DND-41 (cell line): ENCODE data around the gene MROH2A.

Experiments used
- ATAC-seq: fragments of 200-7000 bp; cut with Tn5 transposase; 3 replicates; pipeline ENCODE4 v1.9.1; 2021; ENCODE audit warnings: low read depth; ENCODE audit not compliant: insufficient read depth
- DNase-seq: peaks from one replicate; pipeline ENCODE4 v3.0.0-alpha.2; 2020
- H2AFZ ChIP-seq: 2 replicates; pipeline ENCODE4 v1.6.0; 2012; ENCODE audit warnings: low read depth, low read length
- H3K27ac ChIP-seq: 2 replicates; pipeline ENCODE4 v1.5.1; 2012; ENCODE audit warnings: low read length, inconsistent platforms
- H3K27me3 ChIP-seq: fragments of 200-600 bp; sonication (generic); 2 replicates; pipeline ENCODE4 v1.6.0; 2012; ENCODE audit warnings: low read length, mild to moderate bottlenecking, inconsistent platforms; ENCODE audit not compliant: insufficient read depth, poor library complexity
- H3K36me3 ChIP-seq: 2 replicates; pipeline ENCODE4 v1.5.1; 2012; ENCODE audit warnings: low read length, inconsistent platforms; ENCODE audit not compliant: insufficient read depth
- H3K4me1 ChIP-seq: 2 replicates; pipeline ENCODE4 v1.5.1; 2012; ENCODE audit warnings: mild to moderate bottlenecking, low read length; ENCODE audit not compliant: insufficient read depth
- H3K4me2 ChIP-seq: 2 replicates; pipeline ENCODE4 v1.6.0; 2012; ENCODE audit warnings: mild to moderate bottlenecking, moderate library complexity, low read length, inconsistent platforms; ENCODE audit not compliant: insufficient read depth
- H3K4me3 ChIP-seq, 2 experiments: fragments of 200-600 bp in 1 of 2; shearing (Covaris generic) in 1 of 2; 2 replicates each; pipeline ENCODE4 v1.5.1; 2012 to 2016; ENCODE audit warnings: inconsistent platforms in 2 of 2, low read length in 2 of 2, mild to moderate bottlenecking in 2 of 2, low read depth in 1 of 2, moderate library complexity in 1 of 2
- H3K79me2 ChIP-seq: 2 replicates; pipeline ENCODE4 v1.6.0; 2012; ENCODE audit warnings: low read length, inconsistent platforms; ENCODE audit not compliant: insufficient read depth
- H3K9ac ChIP-seq: 2 replicates; pipeline ENCODE4 v1.6.0; 2012; ENCODE audit warnings: low read depth, mild to moderate bottlenecking, inconsistent platforms, low read length, moderate library complexity
- H3K9me3 ChIP-seq: 2 replicates; pipeline ENCODE4 v1.5.1; 2012; ENCODE audit warnings: low read length, moderate library complexity, mild to moderate bottlenecking, inconsistent platforms; ENCODE audit not compliant: insufficient read depth, severe bottlenecking
- H4K20me1 ChIP-seq: 2 replicates; pipeline ENCODE4 v1.6.0; 2012; ENCODE audit warnings: low read length; ENCODE audit not compliant: insufficient read depth
- CTCF ChIP-seq: IDR thresholded peaks from 2 replicates; pipeline ENCODE4 v1.5.1; 2012; ENCODE audit warnings: borderline replicate concordance, low read length, moderate library complexity, mild to moderate bottlenecking; ENCODE audit not compliant: poor library complexity, severe bottlenecking; ENCODE audit errors: extremely low read depth
- EZH2 ChIP-seq: IDR thresholded peaks from 3 replicates; pipeline ENCODE4 v1.6.1; 2012; ENCODE audit warnings: borderline replicate concordance, low read depth, mild to moderate bottlenecking, moderate library complexity, low read length, inconsistent platforms; ENCODE audit not compliant: severe bottlenecking

Gene MROH2A

GRCh38 chr2:233833345-233833744 is 55.2 kb downstream of the MROH2A start:
- ATAC-seq (no peak), DNase-seq (no peak)
- Histone ChIP-seq H3K4me2 (no peak overlapping the region), H3K27me3 (no peaks in the 10 kb centered on the region), H2AFZ (no peak overlapping the region), H3K36me3 (peaks cover 52% of the 10 kb centered on the region), H3K27ac (no peak overlapping the region), H4K20me1 (peaks cover 28% of the 10 kb centered on the region), H3K9ac (no peak overlapping the region), H3K4me1 (peaks cover 3% of the 10 kb centered on the region; the same call in 1 of the 2 replicates), H3K4me3 (no peak overlapping the region), H3K79me2 (peaks cover 21% of the 10 kb centered on the region), H3K9me3 (no peaks in the 10 kb centered on the region)
- no peak for TF ChIP-seq EZH2

GRCh38 chr2:233835230-233836186 is 57.4 kb downstream of the MROH2A start:
- H3K4me2 ChIP-seq = no peak overlapping the region
- H3K4me1 ChIP-seq = peaks cover 23% of the 10 kb centered on the region
- no peak for DNase-seq
- H3K9ac ChIP-seq = no peak overlapping the region
- TF ChIP-seq EZH2 (no peak), CTCF (no peak)
- H3K27ac ChIP-seq = no peak overlapping the region
- H3K4me3 ChIP-seq = no peak overlapping the region
- no peaks in the 10 kb centered on the region for H3K27me3 ChIP-seq
- peaks cover 74% of the 10 kb centered on the region for H3K36me3 ChIP-seq
- no peak overlapping the region for H2AFZ ChIP-seq
- H3K79me2 ChIP-seq = peaks cover 43% of the 10 kb centered on the region
- no peak for ATAC-seq
- no peaks in the 10 kb centered on the region for H3K9me3 ChIP-seq
- peaks cover 47% of the 10 kb centered on the region for H4K20me1 ChIP-seq

GRCh38 chr2:233836359-233836758 is 58.2 kb downstream of the MROH2A start:
- no peak for DNase-seq
- ATAC-seq = no peak

More at GRCh38 chr2:233836359-233836758, 58.2 kb downstream of the MROH2A start:
- H3K4me3 ChIP-seq = no peak overlapping the region
- peaks cover 55% of the 10 kb centered on the region for H4K20me1 ChIP-seq
- H3K9me3 ChIP-seq = no peaks in the 10 kb centered on the region
- H3K4me1 ChIP-seq = peaks cover 31% of the 10 kb centered on the region
- H3K4me2 ChIP-seq = no peak overlapping the region
- peaks cover 51% of the 10 kb centered on the region for H3K79me2 ChIP-seq
- H3K27me3 ChIP-seq = no peaks in the 10 kb centered on the region
- H3K9ac ChIP-seq = no peak overlapping the region
- no peak overlapping the region for H2AFZ ChIP-seq
- TF ChIP-seq CTCF (no peak), EZH2 (no peak)
- peaks cover 83% of the 10 kb centered on the region for H3K36me3 ChIP-seq
- no peak overlapping the region for H3K27ac ChIP-seq
